CD4-positive, alpha-beta T cell (primary cell): ENCODE measurements around the gene ITK. TPM values are rescaled to one million over a fixed set of nuclear protein-coding genes. Genes with fewer than 3 reads are reported as not detected.

Experiments used
- ATAC-seq: fragments of 200-7000 bp; cut with Tn5 transposase; one replicate; pipeline ENCODE4 v1.10.0; 2022; ENCODE audit warnings: mild to moderate bottlenecking; ENCODE audit not compliant: poor library complexity
- CTCF ChIA-PET: fragments of 350-600 bp; sonication (Branson Sonifier 250); formaldehyde crosslinking; loops from one replicate; lab custom pipeline; 2021; ENCODE audit warnings: antibody characterized with exemption, inconsistent platforms; lab: Charles Lee
- POLR2A ChIA-PET: fragments of 350-600 bp; sonication (Branson Sonifier 250); formaldehyde crosslinking; loops from one replicate; lab custom pipeline; 2021; ENCODE audit warnings: antibody characterized with exemption, inconsistent platforms; lab: Charles Lee
- DNase-seq, 14 experiments: peaks; one replicate each; pipeline ENCODE4 v3.0.0-alpha.2; 2013 to 2020; ENCODE audit warnings: mixed read lengths in 2 of 14
- H3K27ac ChIP-seq, 2 donors: one replicate each; pipeline versions ENCODE4 v1.5.1 to v1.7.0; 2013; ENCODE audit warnings: low read length in 2 of 2, low read depth in 1 of 2, mild to moderate bottlenecking in 1 of 2
- H3K27me3 ChIP-seq, 2 experiments: 1 replicate in 1 of 2; 2 replicates in 1 of 2; pipeline versions ENCODE4 v1.6.1 to v1.7.0; 2013; ENCODE audit warnings: low read length in 2 of 2, control low read depth in 1 of 2, mild to moderate bottlenecking in 1 of 2, moderate library complexity in 1 of 2; ENCODE audit not compliant: insufficient read depth in 2 of 2, control insufficient read depth in 1 of 2
- H3K36me3 ChIP-seq: one replicate; pipeline ENCODE4 v1.6.1; 2013; ENCODE audit warnings: low read length, control low read depth; ENCODE audit not compliant: insufficient read depth
- H3K4me1 ChIP-seq: one replicate; pipeline ENCODE4 v1.6.1; 2013; ENCODE audit warnings: low read length, control low read depth; ENCODE audit not compliant: insufficient read depth
- H3K4me3 ChIP-seq: one replicate; pipeline ENCODE4 v1.5.1; 2013; ENCODE audit warnings: mild to moderate bottlenecking, low read length, moderate library complexity
- H3K9me3 ChIP-seq, 2 experiments: 1 replicate in 1 of 2; 2 replicates in 1 of 2; pipeline versions ENCODE4 v1.6.1 to v1.7.0; 2013; ENCODE audit warnings: low read length in 2 of 2, mild to moderate bottlenecking in 2 of 2, control low read depth in 1 of 2, moderate library complexity in 1 of 2; ENCODE audit not compliant: control insufficient read depth in 1 of 2, insufficient read depth in 1 of 2
- H3K27ac Mint-ChIP-seq: one replicate; pipeline ENCODE4 v1.8.0; 2020; ENCODE audit warnings: mixed read lengths
- H3K27me3 Mint-ChIP-seq: one replicate; pipeline ENCODE4 v1.8.0; 2021; ENCODE audit warnings: mixed read lengths
- H3K36me3 Mint-ChIP-seq: one replicate; pipeline ENCODE4 v1.8.0; 2021; ENCODE audit warnings: low read depth, mixed read lengths
- H3K4me1 Mint-ChIP-seq: one replicate; pipeline ENCODE4 v1.8.0; 2021; ENCODE audit warnings: low read depth, mixed read lengths
- H3K4me3 Mint-ChIP-seq: one replicate; pipeline ENCODE4 v1.8.0; 2020; ENCODE audit warnings: mild to moderate bottlenecking, mixed read lengths
- H3K9me3 Mint-ChIP-seq: one replicate; pipeline ENCODE4 v1.8.0; 2020; ENCODE audit warnings: mixed read lengths
- intact Hi-C, 2 experiments: fragments of 100-400 bp; cut with DNase I in 1 of 2; cut with micrococcal nuclease in 1 of 2; formaldehyde crosslinking; loops; one replicate each; pipeline versions ENCODE4 v1.15.1 to v1.9.0; 2023 to 2025; cut with DNase I, micrococcal nuclease
- total RNA-seq, 174 experiments: library from RNA in 2 of 174; stranded (reverse) in 2 of 174; gene quantifications; one replicate each; pipeline ENCODE4 v1.2.3 and lab custom pipeline; 2021 to 2026
- TF ChIP-seq, protein P1 (sequence below): fragments of 200-600 bp; IDR thresholded peaks from one replicate; pipeline ENCODE4 v1.8.0; 2022; ENCODE audit warnings: antibody characterized with exemption, mild to moderate bottlenecking

The ITK gene
- total RNA-seq, 2 experiments from 2014 or later: 289 to 292 TPM

DNA sequence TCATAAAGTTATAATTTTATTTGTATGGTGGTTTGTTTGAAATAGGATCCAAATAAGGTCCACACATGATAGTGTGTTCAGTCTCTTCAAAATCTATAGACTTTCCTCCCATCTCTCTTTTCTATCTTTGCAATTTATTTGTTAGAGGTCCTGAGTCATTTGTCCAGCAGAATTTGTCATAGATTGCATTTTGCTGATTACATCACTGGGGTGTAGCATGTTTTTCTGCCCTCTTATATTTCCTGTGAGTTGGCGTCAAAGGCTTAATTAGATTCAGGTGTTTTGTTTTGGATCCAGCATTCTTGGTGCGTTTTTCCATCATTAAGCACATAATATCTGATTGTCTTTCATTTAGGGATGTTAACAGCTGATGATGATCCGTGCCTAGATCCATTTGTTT lies 100.3 kb downstream of the ITK start:
- H3K36me3 ChIP-seq: peaks cover 35% of the 10 kb centered on the region
- Mint-ChIP-seq H3K9me3 (no peaks in the 10 kb centered on the region), H3K4me1 (peaks cover 98% of the 10 kb centered on the region), H3K27me3 (no peaks in the 10 kb centered on the region), H3K36me3 (peaks cover 60% of the 10 kb centered on the region), H3K27ac (peak overlapping the region; percentile 83), H3K4me3 (peak overlapping the region; percentile 17)
- TF ChIP-seq, protein P1, sequence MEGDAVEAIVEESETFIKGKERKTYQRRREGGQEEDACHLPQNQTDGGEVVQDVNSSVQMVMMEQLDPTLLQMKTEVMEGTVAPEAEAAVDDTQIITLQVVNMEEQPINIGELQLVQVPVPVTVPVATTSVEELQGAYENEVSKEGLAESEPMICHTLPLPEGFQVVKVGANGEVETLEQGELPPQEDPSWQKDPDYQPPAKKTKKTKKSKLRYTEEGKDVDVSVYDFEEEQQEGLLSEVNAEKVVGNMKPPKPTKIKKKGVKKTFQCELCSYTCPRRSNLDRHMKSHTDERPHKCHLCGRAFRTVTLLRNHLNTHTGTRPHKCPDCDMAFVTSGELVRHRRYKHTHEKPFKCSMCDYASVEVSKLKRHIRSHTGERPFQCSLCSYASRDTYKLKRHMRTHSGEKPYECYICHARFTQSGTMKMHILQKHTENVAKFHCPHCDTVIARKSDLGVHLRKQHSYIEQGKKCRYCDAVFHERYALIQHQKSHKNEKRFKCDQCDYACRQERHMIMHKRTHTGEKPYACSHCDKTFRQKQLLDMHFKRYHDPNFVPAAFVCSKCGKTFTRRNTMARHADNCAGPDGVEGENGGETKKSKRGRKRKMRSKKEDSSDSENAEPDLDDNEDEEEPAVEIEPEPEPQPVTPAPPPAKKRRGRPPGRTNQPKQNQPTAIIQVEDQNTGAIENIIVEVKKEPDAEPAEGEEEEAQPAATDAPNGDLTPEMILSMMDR: no peak
- no peaks in the 10 kb centered on the region for H3K27me3 ChIP-seq
- H3K27ac ChIP-seq: peak overlapping the region in 1 of 2 donors; percentile 37
- H3K9me3 ChIP-seq: no peaks in the 10 kb centered on the region
- ChIA-PET CTCF (no interaction called here), POLR2A (interaction anchor here (0.7 to 2.5 kb wide), 2 partner anchors 9 to 16 kb away, joined by 3 to 7 read pairs; no protein-coding TSS in a partner anchor)
- ATAC-seq (no peak), DNase-seq (peak in 2 of 14 experiments; percentile 44 to 47)
- intact Hi-C loops: no loop called here
- H3K4me3 ChIP-seq: no peak overlapping the region
- peaks cover 58% of the 10 kb centered on the region for H3K4me1 ChIP-seq

DNA sequence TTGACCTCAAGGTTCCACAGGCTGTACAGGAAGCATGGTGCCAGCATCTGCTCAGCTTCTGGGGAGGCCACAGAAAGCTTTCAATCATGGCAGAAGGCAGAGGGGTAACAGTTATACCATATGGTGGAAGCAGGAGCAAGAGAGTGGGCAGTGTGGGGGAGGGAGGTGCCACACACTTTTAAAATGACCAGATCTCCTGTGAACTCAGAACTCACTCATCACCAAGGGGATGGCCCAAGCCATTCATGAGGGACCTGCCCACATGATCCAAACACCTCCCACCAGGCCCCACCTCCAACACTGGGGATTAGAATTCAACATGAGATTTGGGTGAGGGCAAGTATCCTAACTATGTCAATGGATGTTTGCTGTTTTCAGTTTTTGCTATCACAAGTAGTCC lies 101.5 kb downstream of the ITK start:
- ChIA-PET POLR2A (interaction anchor here (1.8 to 2.6 kb wide), 3 partner anchors 10 to 21 kb away, joined by 6 to 34 read pairs (median 7); no protein-coding TSS in a partner anchor), CTCF (no interaction called here)
- DNase-seq (no peak), ATAC-seq (no peak)
- H3K4me3 ChIP-seq: no peak overlapping the region
- H3K27ac Mint-ChIP-seq: peak overlapping the region; percentile 83
- H3K27me3 Mint-ChIP-seq: no peaks in the 10 kb centered on the region
- peaks cover 61% of the 10 kb centered on the region for H3K36me3 Mint-ChIP-seq
- peaks cover 89% of the 10 kb centered on the region for H3K4me1 Mint-ChIP-seq
- no peaks in the 10 kb centered on the region for H3K9me3 ChIP-seq
- intact Hi-C loops: loop anchor here in 1 of 2 experiments (2.0 kb wide), 1 partner anchor 15 kb away; the partner anchor contains the start of gene CYFIP2
- peak overlapping the region in 1 of 2 donors; percentile 43 for H3K27ac ChIP-seq
- no peaks in the 10 kb centered on the region for H3K9me3 Mint-ChIP-seq
- H3K4me3 Mint-ChIP-seq: peak overlapping the region; percentile 39
- H3K4me1 ChIP-seq: peaks cover 60% of the 10 kb centered on the region
- H3K27me3 ChIP-seq: no peaks in the 10 kb centered on the region
- H3K36me3 ChIP-seq: peaks cover 47% of the 10 kb centered on the region
- TF ChIP-seq, protein P1: no peak

DNA sequence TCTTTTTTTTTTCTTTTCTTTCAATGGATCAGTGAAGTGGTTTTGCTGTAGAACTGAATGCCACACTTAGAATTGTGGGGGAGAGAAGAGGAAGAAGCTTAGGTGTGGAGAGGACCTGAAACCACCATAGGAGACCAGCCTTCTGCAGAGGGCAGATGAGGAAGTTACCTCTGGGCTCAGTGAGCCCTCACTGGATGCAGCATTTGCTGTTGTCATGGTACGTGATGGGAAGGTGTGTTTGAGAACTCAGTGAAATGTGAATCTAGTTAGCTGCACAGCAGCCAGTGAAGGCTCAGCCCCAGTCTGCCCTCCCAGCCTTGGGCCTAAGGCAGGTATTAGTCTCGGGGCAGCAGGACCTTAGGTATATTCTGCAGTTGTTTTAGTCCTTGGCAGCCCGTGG lies 102.8 kb downstream of the ITK start:
- peaks cover 90% of the 10 kb centered on the region for H3K4me1 Mint-ChIP-seq
- H3K36me3 Mint-ChIP-seq: peaks cover 69% of the 10 kb centered on the region
- Histone ChIP-seq H3K36me3 (peaks cover 52% of the 10 kb centered on the region), H3K4me1 (peaks cover 66% of the 10 kb centered on the region), H3K4me3 (no peak overlapping the region), H3K27me3 (no peaks in the 10 kb centered on the region), H3K9me3 (no peaks in the 10 kb centered on the region), H3K27ac (peak overlapping the region in 1 of 2 donors; percentile 24)
- intact Hi-C loops: loop anchor here in 1 of 2 experiments (2.0 kb wide), 1 partner anchor 17 kb away; the partner anchor contains the start of gene CYFIP2
- H3K4me3 Mint-ChIP-seq: peak overlapping the region; percentile 52
- H3K27ac Mint-ChIP-seq: peak overlapping the region; percentile 83
- CTCF ChIA-PET: interaction anchor here (2.1 to 2.4 kb wide), 2 partner anchors 11 to 21 kb away, joined by 6 read pairs; no protein-coding TSS in a partner anchor
- no peaks in the 10 kb centered on the region for H3K27me3 Mint-ChIP-seq
- POLR2A ChIA-PET: interaction anchor here (0.8 to 2.6 kb wide), 4 partner anchors 11 to 90 kb away, joined by 4 to 34 read pairs (median 6); no protein-coding TSS in a partner anchor
- DNase-seq: peak in 5 of 14 experiments; percentile 14 to 54 (median 52)
- TF ChIP-seq, protein P1: no peak
- peak; percentile 86 for ATAC-seq
- H3K9me3 Mint-ChIP-seq: no peaks in the 10 kb centered on the region
